ENCODE measurements around the gene TMEM151B. TPM values are rescaled to one million over a fixed set of nuclear protein-coding genes. Genes with fewer than 3 reads are reported as not detected.

TMEM151B gene
- total and polyA plus RNA-seq, 2 donors (not counting 1 experiment from before 2014, with no cell fraction given), result 0.01 to 0.10 TPM

GRCh38 chr6:44284121-44284520, 13.9 kb downstream of the TMEM151B start:
- intact Hi-C loops (cut with micrococcal nuclease), result no loop called here
- Mint-ChIP-seq H3K4me1 (no peaks in the 10 kb centered on the region), H3K27me3 (peaks cover 64% of the 10 kb centered on the region), H3K4me3 (no peak overlapping the region), H3K9me3 (ENCODE audit: insufficient read depth) (no peaks in the 10 kb centered on the region), H3K27ac (no peak overlapping the region)
- WGBS (ENCODE audit: insufficient coverage), result 58% methylated on average over 2 of the region's 2 CpGs
- Histone ChIP-seq H3K36me3 (replicated peaks in 1 of 2; ENCODE audit: control extremely low read depth in 1 of 2, control insufficient read depth in 1 of 2, extremely low read depth in 1 of 2, insufficient read depth in 2 of 2, low read length in 1 of 2) (no peaks in the 10 kb centered on the region), H3K4me2 (replicated peaks; ENCODE audit: low read depth, low read length, poor library complexity, severe bottlenecking) (no peak overlapping the region), H3K4me1 (ENCODE audit: control insufficient read depth in 2 of 2, insufficient read depth in 2 of 2, low read length in 2 of 2) (no peaks in the 10 kb centered on the region), H3K79me2 (ENCODE audit: control insufficient read depth, insufficient read depth, low read length) (no peaks in the 10 kb centered on the region), H4K20me1 (ENCODE audit: control insufficient read depth, insufficient read depth, low read length, poor library complexity, severe bottlenecking) (no peaks in the 10 kb centered on the region), H3K27me3 (replicated peaks in 1 of 4; ENCODE audit: control extremely low read depth in 1 of 4, control insufficient read depth in 3 of 4, insufficient read depth in 4 of 4, low read length in 3 of 4) (peaks cover 0 to 22% (median 4%) of the 10 kb centered on the region in 4 experiments), H3K9me3 (ENCODE audit: control extremely low read depth in 1 of 3, control insufficient read depth in 2 of 3, insufficient read depth in 1 of 3, low read length in 2 of 3) (no peaks in the 10 kb centered on the region), H3K27ac (ENCODE audit: low read length in 2 of 2) (no peak overlapping the region), H2AFZ (ENCODE audit: insufficient read depth, low read depth, low read length, poor library complexity, severe bottlenecking) (no peak overlapping the region), H3K9ac (ENCODE audit: low read length) (no peak overlapping the region), H3K4me3 (ENCODE audit: control extremely low read depth in 1 of 5, extremely low read depth in 1 of 5, insufficient read depth in 1 of 5, low read depth in 2 of 5, low read length in 4 of 5) (no peak overlapping the region)
- DNase-seq, result no peak
- ATAC-seq (ENCODE audit: low read depth), result no peak
- TF ChIP-seq EZH2 (IDR thresholded peaks at IDR 0.05; ENCODE audit: borderline replicate concordance, insufficient read depth, low read depth, low read length, poor library complexity, severe bottlenecking), result no peak
- TF ChIP-seq CTCF (IDR thresholded peaks at IDR 0.05), result no peak
- ChIA-PET POLR2A (interaction anchor here (0.6 kb wide), 1 partner anchor 9 kb away, joined by 4 read pairs; no protein-coding TSS in a partner anchor), CTCF (interaction anchor here (1.1 to 1.3 kb wide), 2 partner anchors 16 to 29 kb away, joined by 3 read pairs; partner anchors contain the start of gene AARS2)

DNA sequence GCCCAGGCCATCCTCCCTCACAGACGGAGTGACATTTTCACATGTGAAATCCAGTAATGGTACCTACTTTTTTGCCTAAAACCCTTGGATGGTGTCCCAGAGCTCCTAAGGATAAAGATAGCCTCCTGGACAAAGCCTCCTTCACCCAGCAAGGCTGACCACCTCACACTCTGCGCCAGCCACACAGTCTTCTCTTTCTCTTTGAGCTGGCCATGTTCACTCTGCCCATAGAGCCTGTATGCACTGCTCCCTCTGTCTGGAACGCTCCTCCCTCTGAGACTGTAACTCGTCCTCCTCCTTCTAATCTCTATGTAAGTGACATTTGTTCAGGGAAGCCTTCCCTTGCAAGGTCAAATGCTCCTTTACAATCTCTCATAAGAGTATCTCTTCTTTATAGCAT, 14.6 kb downstream of the TMEM151B start:
- Histone ChIP-seq H3K4me3 (ENCODE audit: control extremely low read depth in 1 of 5, extremely low read depth in 1 of 5, insufficient read depth in 1 of 5, low read depth in 2 of 5, low read length in 4 of 5) (no peak overlapping the region), H3K4me1 (ENCODE audit: control insufficient read depth in 2 of 2, insufficient read depth in 2 of 2, low read length in 2 of 2) (no peaks in the 10 kb centered on the region), H3K27me3 (replicated peaks in 1 of 4; ENCODE audit: control extremely low read depth in 1 of 4, control insufficient read depth in 3 of 4, insufficient read depth in 4 of 4, low read length in 3 of 4) (peaks cover 0 to 20% (median 6%) of the 10 kb centered on the region in 4 experiments), H3K79me2 (ENCODE audit: control insufficient read depth, insufficient read depth, low read length) (no peaks in the 10 kb centered on the region), H3K4me2 (replicated peaks; ENCODE audit: low read depth, low read length, poor library complexity, severe bottlenecking) (no peak overlapping the region), H3K27ac (ENCODE audit: low read length in 2 of 2) (no peak overlapping the region), H3K36me3 (replicated peaks in 1 of 2; ENCODE audit: control extremely low read depth in 1 of 2, control insufficient read depth in 1 of 2, extremely low read depth in 1 of 2, insufficient read depth in 2 of 2, low read length in 1 of 2) (no peaks in the 10 kb centered on the region), H3K9ac (ENCODE audit: low read length) (no peak overlapping the region), H2AFZ (ENCODE audit: insufficient read depth, low read depth, low read length, poor library complexity, severe bottlenecking) (no peak overlapping the region), H3K9me3 (ENCODE audit: control extremely low read depth in 1 of 3, control insufficient read depth in 2 of 3, insufficient read depth in 1 of 3, low read length in 2 of 3) (no peaks in the 10 kb centered on the region), H4K20me1 (ENCODE audit: control insufficient read depth, insufficient read depth, low read length, poor library complexity, severe bottlenecking) (no peaks in the 10 kb centered on the region)
- ChIA-PET POLR2A (no interaction called here), CTCF (no interaction called here)
- 73% methylated on average over 3 of the region's 4 CpGs for WGBS (ENCODE audit: insufficient coverage)
- H3K27me3 Mint-ChIP-seq, result peaks cover 63% of the 10 kb centered on the region
- no peaks in the 10 kb centered on the region for H3K4me1 Mint-ChIP-seq
- no peak for DNase-seq
- ATAC-seq (ENCODE audit: low read depth), result no peak
- no peak overlapping the region for H3K4me3 Mint-ChIP-seq
- TF ChIP-seq CTCF (IDR thresholded peaks at IDR 0.05), result no peak
- no peak for TF ChIP-seq EZH2 (IDR thresholded peaks at IDR 0.05; ENCODE audit: borderline replicate concordance, insufficient read depth, low read depth, low read length, poor library complexity, severe bottlenecking)
- H3K27ac Mint-ChIP-seq, result no peak overlapping the region
- no peaks in the 10 kb centered on the region for H3K9me3 Mint-ChIP-seq (ENCODE audit: insufficient read depth)
- intact Hi-C loops (cut with micrococcal nuclease), result no loop called here
